ENCODE data around the gene DYNC1H1. TPM values are rescaled to one million over a fixed set of nuclear protein-coding genes. Genes with fewer than 3 reads are reported as not detected.

DYNC1H1 gene
- total RNA-seq, 1 experiment from 2014 or later, result 438 TPM

DNA sequence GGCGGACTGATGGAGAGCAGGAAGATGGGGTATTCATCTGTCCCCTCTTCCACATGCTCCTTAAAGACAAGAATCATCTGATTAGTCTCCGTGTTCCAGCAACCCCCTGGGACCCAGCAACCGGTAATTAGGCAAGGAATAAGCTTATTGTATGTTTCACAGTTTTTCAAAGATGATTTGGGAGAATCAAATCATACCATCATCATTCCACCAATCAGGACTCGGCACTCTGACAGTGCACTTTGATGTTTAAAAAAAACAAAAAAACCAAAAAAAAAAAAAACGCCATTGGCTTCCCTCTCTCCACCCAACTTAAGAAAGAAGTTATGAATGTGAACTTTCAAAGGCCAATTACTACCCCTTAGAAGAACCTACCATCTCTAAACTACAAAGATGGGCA lies 1.3 kb upstream of the DYNC1H1 start:
- Mint-ChIP-seq H3K36me3 (peaks cover 2% of the 10 kb centered on the region), H3K4me1 (peaks cover 30% of the 10 kb centered on the region), H3K4me3 (no peak overlapping the region), H3K27me3 (ENCODE audit: low read depth) (peaks cover 39% of the 10 kb centered on the region), H3K9me3 (no peaks in the 10 kb centered on the region), H3K27ac (no peak overlapping the region)
- no peak for DNase-seq (ENCODE audit: low spot score)
- CTCF ChIA-PET, result interaction anchor here (1.0 kb wide), 1 partner anchor 9 kb away, joined by 5 read pairs; no protein-coding TSS in a partner anchor
- POLR2A ChIA-PET, result no interaction called here
- TF ChIP-seq ZNF416 (CRISPR knock-in tag; IDR thresholded peaks at IDR 0.05), result no peak
- no peak for TF ChIP-seq EMX1 (CRISPR knock-in tag; IDR thresholded peaks at IDR 0.05)
- TF ChIP-seq, protein P1, sequence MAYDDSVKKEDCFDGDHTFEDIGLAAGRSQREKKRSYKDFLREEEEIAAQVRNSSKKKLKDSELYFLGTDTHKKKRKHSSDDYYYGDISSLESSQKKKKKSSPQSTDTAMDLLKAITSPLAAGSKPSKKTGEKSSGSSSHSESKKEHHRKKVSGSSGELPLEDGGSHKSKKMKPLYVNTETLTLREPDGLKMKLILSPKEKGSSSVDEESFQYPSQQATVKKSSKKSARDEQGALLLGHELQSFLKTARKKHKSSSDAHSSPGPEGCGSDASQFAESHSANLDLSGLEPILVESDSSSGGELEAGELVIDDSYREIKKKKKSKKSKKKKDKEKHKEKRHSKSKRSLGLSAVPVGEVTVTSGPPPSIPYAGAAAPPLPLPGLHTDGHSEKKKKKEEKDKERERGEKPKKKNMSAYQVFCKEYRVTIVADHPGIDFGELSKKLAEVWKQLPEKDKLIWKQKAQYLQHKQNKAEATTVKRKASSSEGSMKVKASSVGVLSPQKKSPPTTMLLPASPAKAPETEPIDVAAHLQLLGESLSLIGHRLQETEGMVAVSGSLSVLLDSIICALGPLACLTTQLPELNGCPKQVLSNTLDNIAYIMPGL (CRISPR knock-in tag; IDR thresholded peaks at IDR 0.05), result no peak
- TF ChIP-seq TEAD4 (CRISPR knock-in tag; IDR thresholded peaks at IDR 0.05), result no peak
- TF ChIP-seq NR1H2 (CRISPR knock-in tag; IDR thresholded peaks at IDR 0.05), result no peak
- TF ChIP-seq, protein P2, sequence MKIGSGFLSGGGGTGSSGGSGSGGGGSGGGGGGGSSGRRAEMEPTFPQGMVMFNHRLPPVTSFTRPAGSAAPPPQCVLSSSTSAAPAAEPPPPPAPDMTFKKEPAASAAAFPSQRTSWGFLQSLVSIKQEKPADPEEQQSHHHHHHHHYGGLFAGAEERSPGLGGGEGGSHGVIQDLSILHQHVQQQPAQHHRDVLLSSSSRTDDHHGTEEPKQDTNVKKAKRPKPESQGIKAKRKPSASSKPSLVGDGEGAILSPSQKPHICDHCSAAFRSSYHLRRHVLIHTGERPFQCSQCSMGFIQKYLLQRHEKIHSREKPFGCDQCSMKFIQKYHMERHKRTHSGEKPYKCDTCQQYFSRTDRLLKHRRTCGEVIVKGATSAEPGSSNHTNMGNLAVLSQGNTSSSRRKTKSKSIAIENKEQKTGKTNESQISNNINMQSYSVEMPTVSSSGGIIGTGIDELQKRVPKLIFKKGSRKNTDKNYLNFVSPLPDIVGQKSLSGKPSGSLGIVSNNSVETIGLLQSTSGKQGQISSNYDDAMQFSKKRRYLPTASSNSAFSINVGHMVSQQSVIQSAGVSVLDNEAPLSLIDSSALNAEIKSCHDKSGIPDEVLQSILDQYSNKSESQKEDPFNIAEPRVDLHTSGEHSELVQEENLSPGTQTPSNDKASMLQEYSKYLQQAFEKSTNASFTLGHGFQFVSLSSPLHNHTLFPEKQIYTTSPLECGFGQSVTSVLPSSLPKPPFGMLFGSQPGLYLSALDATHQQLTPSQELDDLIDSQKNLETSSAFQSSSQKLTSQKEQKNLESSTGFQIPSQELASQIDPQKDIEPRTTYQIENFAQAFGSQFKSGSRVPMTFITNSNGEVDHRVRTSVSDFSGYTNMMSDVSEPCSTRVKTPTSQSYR (CRISPR knock-in tag; IDR thresholded peaks at IDR 0.05), result no peak
- ATAC-seq, result no peak

DNA sequence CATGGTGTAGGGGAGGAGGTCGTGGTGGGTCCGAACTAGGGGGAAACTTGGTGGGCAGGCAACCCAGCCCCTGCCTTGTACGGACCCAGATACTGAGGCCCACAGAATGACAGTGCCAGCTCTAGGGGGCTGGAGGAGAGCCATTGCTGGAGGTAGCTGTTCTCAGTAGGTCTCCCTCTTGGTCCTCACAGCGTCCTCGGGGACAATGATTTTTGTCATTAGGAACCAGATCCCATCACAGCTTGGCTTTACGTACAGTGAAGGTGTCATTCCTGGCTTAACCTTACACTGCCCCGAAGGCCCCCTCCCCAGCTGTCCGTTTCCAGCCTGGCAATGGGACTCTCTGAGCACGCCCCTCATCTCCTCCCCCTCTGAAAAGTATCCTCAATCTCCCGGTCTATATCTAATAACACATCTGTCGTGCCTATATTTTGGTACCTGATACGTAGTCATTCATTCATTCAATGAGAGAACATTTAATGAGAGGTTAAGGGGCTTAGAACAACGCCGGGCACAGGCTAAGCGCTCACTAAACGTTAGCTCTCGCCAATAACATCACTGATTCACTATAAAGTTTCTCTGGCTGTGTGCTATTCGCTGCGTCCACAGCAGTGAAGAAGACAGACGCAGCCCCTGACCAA lies 597 bp upstream of the DYNC1H1 start:
- ChIA-PET POLR2A (no interaction called here), CTCF (interaction anchor here (0.8 to 1.8 kb wide), 4 partner anchors 10 to 257 kb away, joined by 3 to 5 read pairs (median 4); no protein-coding TSS in a partner anchor)
- Mint-ChIP-seq H3K4me3 (peak overlapping the region; percentile 77), H3K27me3 (ENCODE audit: low read depth) (peaks cover 39% of the 10 kb centered on the region), H3K9me3 (no peaks in the 10 kb centered on the region), H3K4me1 (peaks cover 30% of the 10 kb centered on the region), H3K27ac (no peak overlapping the region), H3K36me3 (peaks cover 7% of the 10 kb centered on the region)
- ATAC-seq, result no peak
- TF ChIP-seq, protein P3, sequence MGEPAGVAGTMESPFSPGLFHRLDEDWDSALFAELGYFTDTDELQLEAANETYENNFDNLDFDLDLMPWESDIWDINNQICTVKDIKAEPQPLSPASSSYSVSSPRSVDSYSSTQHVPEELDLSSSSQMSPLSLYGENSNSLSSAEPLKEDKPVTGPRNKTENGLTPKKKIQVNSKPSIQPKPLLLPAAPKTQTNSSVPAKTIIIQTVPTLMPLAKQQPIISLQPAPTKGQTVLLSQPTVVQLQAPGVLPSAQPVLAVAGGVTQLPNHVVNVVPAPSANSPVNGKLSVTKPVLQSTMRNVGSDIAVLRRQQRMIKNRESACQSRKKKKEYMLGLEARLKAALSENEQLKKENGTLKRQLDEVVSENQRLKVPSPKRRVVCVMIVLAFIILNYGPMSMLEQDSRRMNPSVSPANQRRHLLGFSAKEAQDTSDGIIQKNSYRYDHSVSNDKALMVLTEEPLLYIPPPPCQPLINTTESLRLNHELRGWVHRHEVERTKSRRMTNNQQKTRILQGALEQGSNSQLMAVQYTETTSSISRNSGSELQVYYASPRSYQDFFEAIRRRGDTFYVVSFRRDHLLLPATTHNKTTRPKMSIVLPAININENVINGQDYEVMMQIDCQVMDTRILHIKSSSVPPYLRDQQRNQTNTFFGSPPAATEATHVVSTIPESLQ (CRISPR knock-in tag; IDR thresholded peaks at IDR 0.05), result no peak
- TF ChIP-seq, protein P4, sequence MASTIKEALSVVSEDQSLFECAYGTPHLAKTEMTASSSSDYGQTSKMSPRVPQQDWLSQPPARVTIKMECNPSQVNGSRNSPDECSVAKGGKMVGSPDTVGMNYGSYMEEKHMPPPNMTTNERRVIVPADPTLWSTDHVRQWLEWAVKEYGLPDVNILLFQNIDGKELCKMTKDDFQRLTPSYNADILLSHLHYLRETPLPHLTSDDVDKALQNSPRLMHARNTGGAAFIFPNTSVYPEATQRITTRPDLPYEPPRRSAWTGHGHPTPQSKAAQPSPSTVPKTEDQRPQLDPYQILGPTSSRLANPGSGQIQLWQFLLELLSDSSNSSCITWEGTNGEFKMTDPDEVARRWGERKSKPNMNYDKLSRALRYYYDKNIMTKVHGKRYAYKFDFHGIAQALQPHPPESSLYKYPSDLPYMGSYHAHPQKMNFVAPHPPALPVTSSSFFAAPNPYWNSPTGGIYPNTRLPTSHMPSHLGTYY (CRISPR knock-in tag; IDR thresholded peaks at IDR 0.05), result no peak
- no peak for DNase-seq (ENCODE audit: low spot score)

DNA sequence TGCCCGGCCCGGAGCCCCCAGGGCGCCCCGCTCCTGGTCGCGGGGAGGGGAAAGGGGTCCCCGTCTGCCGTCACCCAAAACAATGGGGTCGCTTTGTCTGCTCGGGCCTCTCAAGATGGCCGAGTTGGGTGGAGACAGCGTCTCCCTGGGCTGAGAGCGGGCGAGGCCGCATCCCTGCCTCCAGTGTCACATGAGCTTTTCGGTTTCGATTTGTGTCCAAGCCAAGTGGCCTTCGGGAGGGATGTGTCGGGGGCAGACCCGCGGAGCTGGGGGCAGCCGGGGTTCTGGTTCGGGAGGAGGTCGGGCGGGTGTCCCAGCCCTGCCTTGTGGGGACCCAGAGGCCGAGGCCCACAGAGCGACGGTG lies 790 bp downstream of the DYNC1H1 start:
- Mint-ChIP-seq H3K4me3 (peak overlapping the region; percentile 89), H3K27me3 (ENCODE audit: low read depth) (peaks cover 37% of the 10 kb centered on the region), H3K9me3 (no peaks in the 10 kb centered on the region), H3K4me1 (peaks cover 30% of the 10 kb centered on the region), H3K36me3 (peaks cover 12% of the 10 kb centered on the region), H3K27ac (no peak overlapping the region; the same call in 1 of the 2 replicates)
- TF ChIP-seq ATF1 (CRISPR knock-in tag; IDR thresholded peaks at IDR 0.05), result no peak
- TF ChIP-seq, protein P5, sequence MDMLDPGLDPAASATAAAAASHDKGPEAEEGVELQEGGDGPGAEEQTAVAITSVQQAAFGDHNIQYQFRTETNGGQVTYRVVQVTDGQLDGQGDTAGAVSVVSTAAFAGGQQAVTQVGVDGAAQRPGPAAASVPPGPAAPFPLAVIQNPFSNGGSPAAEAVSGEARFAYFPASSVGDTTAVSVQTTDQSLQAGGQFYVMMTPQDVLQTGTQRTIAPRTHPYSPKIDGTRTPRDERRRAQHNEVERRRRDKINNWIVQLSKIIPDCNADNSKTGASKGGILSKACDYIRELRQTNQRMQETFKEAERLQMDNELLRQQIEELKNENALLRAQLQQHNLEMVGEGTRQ (CRISPR knock-in tag; IDR thresholded peaks at IDR 0.05), result 0 out of 2 replicates have a peak, but pooled peaks have one; percentile 40
- TF ChIP-seq, protein P6, sequence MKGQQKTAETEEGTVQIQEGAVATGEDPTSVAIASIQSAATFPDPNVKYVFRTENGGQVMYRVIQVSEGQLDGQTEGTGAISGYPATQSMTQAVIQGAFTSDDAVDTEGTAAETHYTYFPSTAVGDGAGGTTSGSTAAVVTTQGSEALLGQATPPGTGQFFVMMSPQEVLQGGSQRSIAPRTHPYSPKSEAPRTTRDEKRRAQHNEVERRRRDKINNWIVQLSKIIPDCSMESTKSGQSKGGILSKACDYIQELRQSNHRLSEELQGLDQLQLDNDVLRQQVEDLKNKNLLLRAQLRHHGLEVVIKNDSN (CRISPR knock-in tag; IDR thresholded peaks at IDR 0.05), result peak; percentile 58; the same call in 1 of the 2 replicates
- TF ChIP-seq, protein P7, sequence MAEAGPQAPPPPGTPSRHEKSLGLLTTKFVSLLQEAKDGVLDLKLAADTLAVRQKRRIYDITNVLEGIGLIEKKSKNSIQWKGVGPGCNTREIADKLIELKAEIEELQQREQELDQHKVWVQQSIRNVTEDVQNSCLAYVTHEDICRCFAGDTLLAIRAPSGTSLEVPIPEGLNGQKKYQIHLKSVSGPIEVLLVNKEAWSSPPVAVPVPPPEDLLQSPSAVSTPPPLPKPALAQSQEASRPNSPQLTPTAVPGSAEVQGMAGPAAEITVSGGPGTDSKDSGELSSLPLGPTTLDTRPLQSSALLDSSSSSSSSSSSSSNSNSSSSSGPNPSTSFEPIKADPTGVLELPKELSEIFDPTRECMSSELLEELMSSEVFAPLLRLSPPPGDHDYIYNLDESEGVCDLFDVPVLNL (CRISPR knock-in tag; IDR thresholded peaks at IDR 0.05; ENCODE audit: borderline replicate concordance, low read depth), result no peak
- ChIA-PET POLR2A (interaction anchor here (1.4 kb wide), 1 partner anchor 123 kb away, joined by 9 read pairs; no protein-coding TSS in a partner anchor), CTCF (interaction anchor here (0.5 to 1.8 kb wide), 4 partner anchors 16 to 350 kb away, joined by 3 to 6 read pairs (median 6); no protein-coding TSS in a partner anchor)
- ATAC-seq (peak; percentile 14), DNase-seq (ENCODE audit: low spot score) (peak; percentile 47)
